Spleen (tissue), 7 donors: ENCODE measurements around the gene PSME1.

Source experiments
- CTCF ChIP-seq, 11 experiments: fragments of 200-600 bp in 7 of 11; fragments of 450-650 bp in 4 of 11; sonication (generic) in 4 of 11; IDR thresholded peaks in 8 of 11; conservative IDR thresholded peaks in 3 of 11; 1 replicate in 7 of 11; 2 replicates in 4 of 11; pipeline versions ENCODE4 v1.4.0 to v1.8.0; 2016 to 2021; ENCODE audit warnings: antibody characterized with exemption in 11 of 11, inconsistent platforms in 4 of 11, mild to moderate bottlenecking in 1 of 11
- POLR2A ChIP-seq, 3 donors: fragments of 450-650 bp; IDR thresholded peaks; one replicate each; pipeline ENCODE4 v1.5.1; 2017; ENCODE audit warnings: antibody characterized with exemption in 3 of 3, mild to moderate bottlenecking in 1 of 3
- POLR2AphosphoS5 ChIP-seq, 3 donors: sonication (generic); formaldehyde crosslinking; IDR thresholded peaks; one replicate each; pipeline ENCODE4 v1.5.1; 2017; ENCODE audit warnings: antibody characterized with exemption in 3 of 3
- donor health status: DM: no; HTN: no; CAD: no; lungs with moderate emphysema.
- donor health status: DM: no; HTN: no; CAD: no.
- donor health status: DM: no; HTN: no; CAD: no.

GRCh38 chr14:24106672-24107271, 29.2 kb upstream of the PSME1 start:
- no peak for TF ChIP-seq CTCF (IDR thresholded peaks at IDR 0.05 in 8 of 11, conservative IDR thresholded peaks at IDR 0.05 in 3 of 11)
- no peak for TF ChIP-seq POLR2A (IDR thresholded peaks at IDR 0.05)
- no peak for TF ChIP-seq POLR2AphosphoS5 (IDR thresholded peaks at IDR 0.05)
